OCI-LY1 (cell line): ENCODE measurements around the gene ING3.

Source experiments
- H2AFZ ChIP-seq: fragments of 200-600 bp; sonication (generic), shearing (Covaris generic); 2 replicates; pipeline ENCODE4 v1.6.0; 2014; ENCODE audit warnings: antibody characterized with exemption, mild to moderate bottlenecking, low read length
- H3F3A ChIP-seq: fragments of 200-600 bp; sonication (generic), shearing (Covaris generic); 2 replicates; pipeline ENCODE4 v1.6.0; 2014; ENCODE audit warnings: mild to moderate bottlenecking, antibody characterized with exemption, low read length, moderate library complexity; ENCODE audit not compliant: insufficient read depth
- H3K27ac ChIP-seq: fragments of 200-600 bp; sonication (generic); 2 replicates; pipeline ENCODE4 v1.5.1; 2014; ENCODE audit warnings: low read length, mixed run types, mild to moderate bottlenecking, low read depth; ENCODE audit not compliant: poor library complexity, severe bottlenecking
- H3K27me3 ChIP-seq: fragments of 200-600 bp; sonication (generic); 2 replicates; pipeline ENCODE4 v1.6.0; 2014; ENCODE audit warnings: antibody characterized with exemption, mild to moderate bottlenecking, low read length, moderate library complexity; ENCODE audit not compliant: insufficient read depth
- H3K36me3 ChIP-seq: fragments of 200-600 bp; sonication (generic); 2 replicates; pipeline ENCODE4 v1.6.1; 2014; ENCODE audit warnings: mild to moderate bottlenecking, antibody characterized with exemption, low read length, moderate library complexity, mixed read lengths; ENCODE audit not compliant: insufficient read depth
- H3K4me1 ChIP-seq: fragments of 200-600 bp; sonication (generic); 2 replicates; pipeline ENCODE4 v1.5.1; 2014; ENCODE audit warnings: mild to moderate bottlenecking, low read length, moderate library complexity; ENCODE audit not compliant: insufficient read depth, severe bottlenecking
- H3K4me2 ChIP-seq: fragments of 200-600 bp; sonication (generic), shearing (Covaris generic); 2 replicates; pipeline ENCODE4 v1.6.1; 2014; ENCODE audit warnings: low read length
- H3K4me3 ChIP-seq: fragments of 200-600 bp; sonication (generic); 2 replicates; pipeline ENCODE4 v1.5.1; 2014; ENCODE audit warnings: low read length, low read depth, mild to moderate bottlenecking, mixed read lengths; ENCODE audit not compliant: poor library complexity, severe bottlenecking
- H3K79me2 ChIP-seq: fragments of 200-600 bp; shearing (Covaris generic); 2 replicates; pipeline ENCODE4 v1.6.1; 2016; ENCODE audit warnings: mixed run types, low read length, mixed read lengths; ENCODE audit not compliant: insufficient read depth
- H3K9ac ChIP-seq: fragments of 200-600 bp; sonication (generic), shearing (Covaris generic); 2 replicates; pipeline ENCODE4 v1.6.1; 2014; ENCODE audit warnings: mild to moderate bottlenecking, low read length, mixed read lengths
- H3K9me2 ChIP-seq: fragments of 200-600 bp; sonication (generic), shearing (Covaris generic); 2 replicates; pipeline ENCODE4 v1.6.1; 2014; ENCODE audit warnings: low read depth, mild to moderate bottlenecking, low read length, mixed read lengths
- H3K9me3 ChIP-seq: fragments of 200-600 bp; shearing (Covaris generic); 2 replicates; pipeline ENCODE4 v1.6.1; 2014; ENCODE audit warnings: low read length, mixed read lengths
- H4K20me1 ChIP-seq: fragments of 200-600 bp; sonication (generic), shearing (Covaris generic); 2 replicates; pipeline ENCODE4 v1.6.0; 2016; ENCODE audit warnings: mild to moderate bottlenecking, low read length; ENCODE audit not compliant: insufficient read depth
- CTCF ChIP-seq: fragments of 200-600 bp; sonication (generic), shearing (Covaris generic); IDR thresholded peaks from 2 replicates; pipeline ENCODE4 v1.5.1; 2017; ENCODE audit warnings: mild to moderate bottlenecking, antibody characterized with exemption, low read length, moderate library complexity, mixed read lengths
- EZH2 ChIP-seq: fragments of 200-600 bp; sonication (generic), shearing (Covaris generic); IDR thresholded peaks from 2 replicates; pipeline ENCODE4 v1.8.0; 2017; ENCODE audit warnings: borderline replicate concordance, mixed run types, mild to moderate bottlenecking, antibody characterized with exemption, low read length, moderate library complexity, mixed read lengths

The ING3 gene

GRCh38 chr7:121006711-121007315 lies 56.2 kb downstream of the ING3 start:
- H3K79me2 ChIP-seq = no peaks in the 10 kb centered on the region
- H2AFZ ChIP-seq = no peak overlapping the region
- no peaks in the 10 kb centered on the region for H3K27me3 ChIP-seq
- H3K9me3 ChIP-seq = no peaks in the 10 kb centered on the region
- H4K20me1 ChIP-seq = no peaks in the 10 kb centered on the region
- no peak overlapping the region for H3K4me2 ChIP-seq
- H3K36me3 ChIP-seq = no peaks in the 10 kb centered on the region
- TF ChIP-seq EZH2 (no peak), CTCF (no peak)
- H3K27ac ChIP-seq = no peak overlapping the region
- H3K9me2 ChIP-seq = no peaks in the 10 kb centered on the region
- no peaks in the 10 kb centered on the region for H3F3A ChIP-seq
- H3K9ac ChIP-seq = no peak overlapping the region
- H3K4me3 ChIP-seq = no peak overlapping the region
- H3K4me1 ChIP-seq = no peaks in the 10 kb centered on the region

GRCh38 chr7:121008816-121009215 lies 58.2 kb downstream of the ING3 start:
- Histone ChIP-seq H3K79me2 (no peaks in the 10 kb centered on the region), H2AFZ (no peak overlapping the region), H3K27ac (no peak overlapping the region), H3K27me3 (no peaks in the 10 kb centered on the region), H3K4me3 (no peak overlapping the region), H3K9me3 (no peaks in the 10 kb centered on the region), H3K36me3 (no peaks in the 10 kb centered on the region), H4K20me1 (no peaks in the 10 kb centered on the region), H3F3A (no peaks in the 10 kb centered on the region), H3K9ac (no peak overlapping the region), H3K4me2 (no peak overlapping the region), H3K4me1 (no peaks in the 10 kb centered on the region), H3K9me2 (no peaks in the 10 kb centered on the region)
- no peak for TF ChIP-seq EZH2
- no peak for TF ChIP-seq CTCF

GRCh38 chr7:121011401-121011800 lies 60.8 kb downstream of the ING3 start:
- no peaks in the 10 kb centered on the region for H3K9me3 ChIP-seq
- H3K27ac ChIP-seq = no peak overlapping the region
- no peak overlapping the region for H3K4me2 ChIP-seq
- no peak for TF ChIP-seq EZH2
- no peak for TF ChIP-seq CTCF
- H3K9ac ChIP-seq = no peak overlapping the region
- H2AFZ ChIP-seq = no peak overlapping the region
- H3F3A ChIP-seq = no peaks in the 10 kb centered on the region
- H3K36me3 ChIP-seq = no peaks in the 10 kb centered on the region
- no peaks in the 10 kb centered on the region for H3K4me1 ChIP-seq
- no peaks in the 10 kb centered on the region for H3K27me3 ChIP-seq
- H3K79me2 ChIP-seq = no peaks in the 10 kb centered on the region
- H3K9me2 ChIP-seq = no peaks in the 10 kb centered on the region
- no peak overlapping the region for H3K4me3 ChIP-seq
- no peaks in the 10 kb centered on the region for H4K20me1 ChIP-seq
